GM18508 (cell line): ENCODE data around the gene MAGEA1.
"Not testable (repeated sequence)": the region's sequence is repeated elsewhere in the genome, so short reads cannot be mapped to it uniquely, and the experiment has no call there.

Experiments used
- ATAC-seq: cut with Tn5 transposase; IDR thresholded peaks from one replicate; pipeline ENCODE4 v1.9.1; 2021; ENCODE audit warnings: moderate number of reproducible peaks; ENCODE audit not compliant: insufficient read depth, unreplicated experiment

Gene MAGEA1

GRCh38 chrX:153179131-153179530 lies at the start of gene MAGEA1:
MAGEA1 (plus strand) TSS chrX:153179284; CDS start chrX:153182390, 3,106 bp downstream.
- no peak for ATAC-seq

- ATAC-seq = not testable (repeated sequence)
Observed at GRCh38 chrX:153132924-153133323, 46.2 kb upstream of the MAGEA1 start.

- not testable (repeated sequence) for ATAC-seq
Observed at GRCh38 chrX:153139074-153139473, 40.0 kb upstream of the MAGEA1 start.

- not testable (repeated sequence) for ATAC-seq
Observed at GRCh38 chrX:153146288-153146687, 32.8 kb upstream of the MAGEA1 start.

GRCh38 chrX:153153516-153153915 lies 25.6 kb upstream of the MAGEA1 start:
- no peak for ATAC-seq

- no peak for ATAC-seq
Observed at GRCh38 chrX:153157450-153157849, 21.6 kb upstream of the MAGEA1 start.

- ATAC-seq = no peak
Observed at GRCh38 chrX:153158319-153158718, 20.8 kb upstream of the MAGEA1 start.

GRCh38 chrX:153161952-153162351 lies 17.1 kb upstream of the MAGEA1 start:
- ATAC-seq = no peak

- no peak for ATAC-seq
Observed at GRCh38 chrX:153164733-153165132, 14.4 kb upstream of the MAGEA1 start.

- ATAC-seq = not testable (repeated sequence)
Observed at GRCh38 chrX:153168423-153168822, 10.7 kb upstream of the MAGEA1 start.

- no peak for ATAC-seq
Observed at GRCh38 chrX:153181822-153182221, 2.7 kb downstream of the MAGEA1 start.

GRCh38 chrX:153184787-153185186 lies 5.7 kb downstream of the MAGEA1 start:
- ATAC-seq = no peak

- ATAC-seq = no peak
Observed at GRCh38 chrX:153190381-153190780, 11.3 kb downstream of the MAGEA1 start.

- ATAC-seq = no peak
Observed at GRCh38 chrX:153200462-153200861, 21.4 kb downstream of the MAGEA1 start.

GRCh38 chrX:153206425-153207046 lies 27.5 kb downstream of the MAGEA1 start:
- ATAC-seq = no peak

GRCh38 chrX:153209347-153209746 lies 30.3 kb downstream of the MAGEA1 start:
- no peak for ATAC-seq

GRCh38 chrX:153214934-153215333 lies 35.9 kb downstream of the MAGEA1 start:
- ATAC-seq = no peak

GRCh38 chrX:153216926-153217325 lies 37.8 kb downstream of the MAGEA1 start:
- no peak for ATAC-seq

- no peak for ATAC-seq
Observed at GRCh38 chrX:153225438-153226098, 46.5 kb downstream of the MAGEA1 start.

GRCh38 chrX:153226344-153227185 lies 47.5 kb downstream of the MAGEA1 start:
- ATAC-seq = no peak
